MCF 10A (cell line): ENCODE data around the gene IPO13. TPM values are rescaled to one million over a fixed set of nuclear protein-coding genes. Genes with fewer than 3 reads are reported as not detected.

Source experiments
- BruUV-seq: library from RNA; stranded (reverse); fragments of 400-500 nt; replicated peaks from 2 replicates; lab custom pipeline; 2021; lab: Mats Ljungman, UMichigan
- CTCF ChIA-PET: fragments of 300-600 bp; sonication (Branson Sonifier 250); formaldehyde crosslinking; extraction: SDS; loops from one replicate; lab custom pipeline; 2021; ENCODE audit warnings: antibody characterized with exemption, inconsistent platforms; lab: Yijun Ruan, JAX
- POLR2A ChIA-PET: fragments of 300-600, 350-650 bp; sonication (Branson Sonifier 250); formaldehyde crosslinking; extraction: SDS; loops from one replicate; lab custom pipeline; 2020; ENCODE audit warnings: antibody characterized with exemption, inconsistent platforms; lab: Yijun Ruan, JAX
- DNase-seq: peaks from one replicate; pipeline ENCODE4 v3.0.0-alpha.2; 2018; ENCODE audit not compliant: unreplicated experiment
- H3K27ac Mint-ChIP-seq: one replicate; pipeline ENCODE4 v1.8.0; 2022; ENCODE audit warnings: mild to moderate bottlenecking, low read depth, mixed read lengths; ENCODE audit not compliant: unreplicated experiment
- H3K27me3 Mint-ChIP-seq: one replicate; pipeline ENCODE4 v1.8.0; 2022; ENCODE audit warnings: mixed read lengths; ENCODE audit not compliant: insufficient read depth, unreplicated experiment
- H3K36me3 Mint-ChIP-seq: one replicate; pipeline ENCODE4 v1.8.0; 2022; ENCODE audit warnings: mild to moderate bottlenecking, moderate library complexity, mixed read lengths; ENCODE audit not compliant: insufficient read depth, unreplicated experiment
- H3K4me1 Mint-ChIP-seq: one replicate; pipeline ENCODE4 v1.8.0; 2022; ENCODE audit warnings: mixed read lengths; ENCODE audit not compliant: insufficient read depth, unreplicated experiment
- H3K4me3 Mint-ChIP-seq: one replicate; pipeline ENCODE4 v1.8.0; 2022; ENCODE audit warnings: mild to moderate bottlenecking, moderate library complexity, mixed read lengths; ENCODE audit not compliant: unreplicated experiment
- H3K9me3 Mint-ChIP-seq: one replicate; pipeline ENCODE4 v1.8.0; 2022; ENCODE audit warnings: mixed read lengths; ENCODE audit not compliant: unreplicated experiment
- intact Hi-C: fragments of 100-400 bp; cut with micrococcal nuclease; formaldehyde crosslinking; loops from 2 replicates; pipeline ENCODE4 v1.14.1; 2022
- total RNA-seq: library from RNA; stranded (reverse); gene quantifications from 2 replicates; pipeline ENCODE4 v1.2.3, GENCODE V29; 2022
- TF ChIP-seq, protein P1 (sequence below): fragments of 200-600 bp; IDR thresholded peaks from one replicate; pipeline ENCODE4 v1.8.0; 2022; ENCODE audit warnings: antibody characterized with exemption, mild to moderate bottlenecking; ENCODE audit not compliant: unreplicated experiment

Gene IPO13
- total RNA-seq, 1 experiment from 2014 or later = 23.9 TPM

GRCh38 chr1:44000122-44000665, 53.4 kb downstream of the IPO13 start:
- CTCF ChIA-PET = interaction anchor here (0.5 to 3.4 kb wide), 6 partner anchors 14 to 471 kb away, joined by 3 to 13 read pairs (median 3); no protein-coding TSS in a partner anchor
- no peak overlapping the region for H3K27ac Mint-ChIP-seq

DNA sequence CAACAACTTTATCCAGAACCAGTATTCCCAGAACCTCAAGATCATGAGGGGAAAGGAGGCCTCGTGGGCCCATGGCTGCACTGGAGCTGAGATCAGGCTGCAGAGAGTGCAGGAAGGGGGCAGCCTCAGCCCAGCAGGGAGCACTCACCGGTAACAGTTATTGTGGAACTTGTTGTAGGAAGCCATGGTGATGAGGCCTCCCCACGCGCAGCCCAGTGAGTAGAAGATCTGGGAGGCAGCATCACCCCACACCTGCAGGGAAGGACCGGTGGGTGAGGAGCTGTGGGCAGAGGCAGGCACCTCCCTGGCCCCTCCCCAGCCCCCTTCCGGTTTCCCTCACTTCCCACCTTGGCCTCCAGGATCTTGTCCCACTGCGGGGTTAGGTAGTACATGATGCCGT, 55.4 kb downstream of the IPO13 start:
- ChIA-PET POLR2A (interaction anchor here (1.4 kb wide), 1 partner anchor 46 kb away, joined by 3 read pairs; no protein-coding TSS in a partner anchor), CTCF (interaction anchor here (2.7 to 3.4 kb wide), 2 partner anchors 34 to 46 kb away, joined by 13 to 28 read pairs; no protein-coding TSS in a partner anchor)
- Mint-ChIP-seq H3K27ac (no peak overlapping the region), H3K27me3 (no peaks in the 10 kb centered on the region), H3K4me3 (no peak overlapping the region), H3K4me1 (no peaks in the 10 kb centered on the region), H3K36me3 (peaks cover 42% of the 10 kb centered on the region), H3K9me3 (no peaks in the 10 kb centered on the region)
- TF ChIP-seq, protein P1, sequence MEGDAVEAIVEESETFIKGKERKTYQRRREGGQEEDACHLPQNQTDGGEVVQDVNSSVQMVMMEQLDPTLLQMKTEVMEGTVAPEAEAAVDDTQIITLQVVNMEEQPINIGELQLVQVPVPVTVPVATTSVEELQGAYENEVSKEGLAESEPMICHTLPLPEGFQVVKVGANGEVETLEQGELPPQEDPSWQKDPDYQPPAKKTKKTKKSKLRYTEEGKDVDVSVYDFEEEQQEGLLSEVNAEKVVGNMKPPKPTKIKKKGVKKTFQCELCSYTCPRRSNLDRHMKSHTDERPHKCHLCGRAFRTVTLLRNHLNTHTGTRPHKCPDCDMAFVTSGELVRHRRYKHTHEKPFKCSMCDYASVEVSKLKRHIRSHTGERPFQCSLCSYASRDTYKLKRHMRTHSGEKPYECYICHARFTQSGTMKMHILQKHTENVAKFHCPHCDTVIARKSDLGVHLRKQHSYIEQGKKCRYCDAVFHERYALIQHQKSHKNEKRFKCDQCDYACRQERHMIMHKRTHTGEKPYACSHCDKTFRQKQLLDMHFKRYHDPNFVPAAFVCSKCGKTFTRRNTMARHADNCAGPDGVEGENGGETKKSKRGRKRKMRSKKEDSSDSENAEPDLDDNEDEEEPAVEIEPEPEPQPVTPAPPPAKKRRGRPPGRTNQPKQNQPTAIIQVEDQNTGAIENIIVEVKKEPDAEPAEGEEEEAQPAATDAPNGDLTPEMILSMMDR = no peak
- no TSS peak for BruUV-seq
- DNase-seq = no peak
- intact Hi-C loops = no loop called here

More at GRCh38 chr1:44000122-44000665, 53.4 kb downstream of the IPO13 start:
- no peaks in the 10 kb centered on the region for H3K4me1 Mint-ChIP-seq
- peaks cover 35% of the 10 kb centered on the region for H3K36me3 Mint-ChIP-seq
- TF ChIP-seq, protein P1 = no peak
- no peaks in the 10 kb centered on the region for H3K9me3 Mint-ChIP-seq
- intact Hi-C loops = no loop called here
- H3K4me3 Mint-ChIP-seq = no peak overlapping the region
- POLR2A ChIA-PET = no interaction called here
- H3K27me3 Mint-ChIP-seq = no peaks in the 10 kb centered on the region
- DNase-seq = no peak
- BruUV-seq = no TSS peak

DNA sequence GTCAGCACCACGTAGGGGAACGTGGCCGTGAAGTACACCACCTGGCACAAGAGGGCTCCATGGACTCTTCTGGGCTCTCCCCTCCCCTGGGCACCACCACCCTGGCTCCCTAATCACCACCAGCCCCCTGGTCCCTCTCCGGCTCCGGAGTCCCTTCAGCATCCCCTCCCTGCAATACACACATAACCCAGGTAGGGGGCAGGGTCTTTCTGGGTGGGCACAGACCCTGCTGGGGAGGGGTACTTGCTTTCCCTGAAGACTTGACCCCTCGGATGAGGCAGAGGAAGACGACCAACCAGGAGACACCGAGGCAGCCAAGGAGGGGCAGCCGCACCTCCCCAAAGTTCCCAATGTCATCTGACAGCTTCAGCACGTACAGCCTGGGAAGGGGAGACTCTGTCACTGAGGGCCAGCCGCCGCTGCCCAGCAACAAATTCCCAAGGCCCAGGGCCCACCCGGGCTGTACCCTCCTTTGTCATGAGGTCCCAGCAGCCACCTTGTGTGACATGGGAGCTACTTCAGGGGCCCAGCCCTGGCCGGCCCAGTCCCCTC, 55.9 kb downstream of the IPO13 start:
- no peak for DNase-seq
- Mint-ChIP-seq H3K27ac (no peak overlapping the region), H3K4me3 (no peak overlapping the region), H3K4me1 (no peaks in the 10 kb centered on the region), H3K36me3 (peaks cover 38% of the 10 kb centered on the region), H3K9me3 (no peaks in the 10 kb centered on the region), H3K27me3 (no peaks in the 10 kb centered on the region)
- CTCF ChIA-PET = interaction anchor here (2.7 to 3.4 kb wide), 2 partner anchors 34 to 46 kb away, joined by 13 to 28 read pairs; no protein-coding TSS in a partner anchor
- BruUV-seq = no TSS peak
- TF ChIP-seq, protein P1 = peak; percentile 32
- intact Hi-C loops = no loop called here
- POLR2A ChIA-PET = interaction anchor here (0.5 to 1.4 kb wide), 2 partner anchors 39 to 45 kb away, joined by 3 to 4 read pairs; no protein-coding TSS in a partner anchor

DNA sequence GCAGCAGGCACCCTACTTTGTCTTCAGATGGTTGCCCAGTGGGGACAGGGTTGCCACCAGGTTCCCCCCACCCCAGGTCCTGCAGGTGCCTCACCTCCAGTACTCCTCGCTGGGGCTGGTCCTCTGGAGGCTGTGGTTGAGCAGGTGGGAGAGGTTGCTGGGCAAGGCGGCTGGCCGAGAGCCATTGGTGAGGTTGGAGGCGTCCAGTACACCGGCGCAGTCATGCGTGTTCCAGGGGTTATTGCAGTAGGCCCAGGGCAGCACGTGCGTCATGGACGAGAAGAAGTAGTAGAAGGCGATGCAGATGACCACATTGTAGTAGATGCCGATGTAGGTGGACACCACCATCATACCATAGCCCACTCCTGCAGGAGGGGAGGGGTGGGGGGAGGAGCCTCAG, 61.5 kb downstream of the IPO13 start:
- H3K27me3 Mint-ChIP-seq = no peaks in the 10 kb centered on the region
- DNase-seq = no peak
- POLR2A ChIA-PET = no interaction called here
- BruUV-seq = no TSS peak
- no peaks in the 10 kb centered on the region for H3K9me3 Mint-ChIP-seq
- H3K4me1 Mint-ChIP-seq = no peaks in the 10 kb centered on the region
- H3K27ac Mint-ChIP-seq = no peak overlapping the region
- H3K4me3 Mint-ChIP-seq = no peak overlapping the region
- intact Hi-C loops = no loop called here
- CTCF ChIA-PET = interaction anchor here (0.6 to 2.2 kb wide), 3 partner anchors 28 to 748 kb away, joined by 4 to 10 read pairs (median 7); no protein-coding TSS in a partner anchor
- peaks cover 21% of the 10 kb centered on the region for H3K36me3 Mint-ChIP-seq
- TF ChIP-seq, protein P1 = no peak
